Measurements from ENCODE around the gene ZMYND11. TPM values are rescaled to one million over a fixed set of nuclear protein-coding genes. Genes with fewer than 3 reads are reported as not detected.
A peak's percentile ranks its signal among the peaks of the same experiment; 100 is the strongest.

Gene ZMYND11
- total and polyA plus RNA-seq, 9 of the 15 experiments (the other 6 are each of a cell fraction or from before 2014, with no cell fraction given): 2.7 to 13.8 (median 8.8) TPM

DNA sequence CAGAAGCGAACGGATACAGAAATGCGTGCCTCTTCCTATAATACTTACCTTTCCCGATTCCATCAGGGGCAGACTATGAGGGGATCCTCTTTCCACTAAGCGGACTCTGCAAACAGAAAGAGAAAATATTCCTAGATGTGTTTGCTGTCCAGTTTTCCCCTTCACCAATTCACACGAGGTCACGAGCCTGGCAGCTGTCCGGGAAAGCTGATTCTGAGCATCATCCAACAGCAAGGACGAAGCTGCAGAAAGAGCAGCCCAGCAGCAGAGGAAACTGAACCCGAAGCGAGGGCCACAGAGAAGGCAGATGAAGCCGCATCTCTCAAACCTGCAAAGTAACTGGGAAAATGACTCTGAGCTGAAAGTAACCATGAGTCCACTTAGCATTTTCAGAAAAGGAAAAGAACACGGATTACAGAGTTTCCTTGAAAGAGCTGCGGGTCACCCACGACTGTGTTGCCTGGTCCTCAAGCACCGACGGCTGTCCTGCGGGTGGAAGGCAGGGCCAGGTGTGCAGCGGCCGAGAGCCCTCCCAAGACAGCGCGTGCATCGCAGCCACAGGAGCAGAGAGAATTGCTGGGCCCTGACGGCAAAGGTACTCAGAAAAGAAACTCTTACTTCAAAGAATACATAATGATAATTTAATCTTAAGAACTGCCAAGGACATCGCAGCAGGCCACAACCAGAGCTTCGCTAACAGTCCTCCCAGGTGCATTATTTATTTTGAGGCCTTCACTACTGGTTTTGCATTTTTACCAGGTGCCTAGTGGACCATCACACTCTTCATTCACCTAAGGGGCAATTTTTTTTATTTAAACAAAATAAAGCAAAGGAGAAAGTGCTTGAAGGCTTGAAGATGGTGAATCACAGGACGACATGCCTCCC lies 153.3 kb downstream of the ZMYND11 start:
- Histone ChIP-seq H3K4me2 (ENCODE audit: insufficient read depth, low read length) (no peak overlapping the region), H3K79me2 (ENCODE audit: control insufficient read depth, insufficient read depth, low read length) (no peaks in the 10 kb centered on the region), H3K4me1 (replicated peaks in 1 of 2; ENCODE audit: control insufficient read depth in 2 of 2, insufficient read depth in 2 of 2, low read length in 2 of 2) (no peaks in the 10 kb centered on the region), H3K27me3 (ENCODE audit: control insufficient read depth in 2 of 2, insufficient read depth in 2 of 2, low read length in 2 of 2) (peaks cover 54 to 79% of the 10 kb centered on the region in 2 experiments), H3K27ac (ENCODE audit: extremely low read depth, low read depth, low read length) (no peak overlapping the region), H3K4me3 (no peak overlapping the region), H3K9ac (ENCODE audit: insufficient read depth in 1 of 2, low read depth in 2 of 2, low read length in 2 of 2) (no peak overlapping the region), H3K9me1 (ENCODE audit: control insufficient read depth, insufficient read depth, low read length) (no peaks in the 10 kb centered on the region), H3K9me3 (replicated peaks; ENCODE audit: control insufficient read depth, insufficient read depth, low read depth, low read length) (no peaks in the 10 kb centered on the region), H3K36me3 (ENCODE audit: control insufficient read depth, insufficient read depth, low read length) (no peaks in the 10 kb centered on the region), H4K20me1 (replicated peaks; ENCODE audit: control insufficient read depth, insufficient read depth, low read length) (no peaks in the 10 kb centered on the region), H2AFZ (ENCODE audit: low read depth, low read length) (no peak overlapping the region)
- BruUV-seq (replicated peaks): no TSS peak
- intact Hi-C loops (cut with micrococcal nuclease) (no loop called here), in situ Hi-C loops (cut with MboI) (no loop called here)
- DNase-seq (ENCODE audit: extremely low read depth in 1 of 4, low spot score in 3 of 4): no peak
- POLR2A ChIA-PET: interaction anchor here (0.6 to 0.8 kb wide), 2 partner anchors 19 to 665 kb away, joined by 3 read pairs; no protein-coding TSS in a partner anchor
- no peak for FAIRE-seq
- ATAC-seq: no peak
- CTCF ChIA-PET (ENCODE audit: low intra/inter-chr PET ratio): interaction anchor here (0.7 kb wide), 1 partner anchor 232 kb away, joined by 4 read pairs; no protein-coding TSS in a partner anchor
- WGBS (ENCODE audit: insufficient coverage, low coverage, missing lambda C conversion rate): 1% methylated on average over 27 of the region's 27 CpGs
- TF ChIP-seq ZNF143 (CRISPR knock-in tag; IDR thresholded peaks at IDR 0.05): no peak
- peak; percentile 9 for TF ChIP-seq CBX2 (IDR thresholded peaks at IDR 0.05; ENCODE audit: insufficient read depth, low read length, poor library complexity, severe bottlenecking)
- no peak for TF ChIP-seq ZBED1 (IDR thresholded peaks at IDR 0.05)
- TF ChIP-seq SUPT5H (IDR thresholded peaks at IDR 0.05): no peak
- TF ChIP-seq POU5F1 (IDR thresholded peaks at IDR 0.05; ENCODE audit: borderline replicate concordance, low read depth, low read length, partially characterized antibody): no peak

Measured in K562 (cell line).